ENCODE measurements around the gene ZRANB2.

The ZRANB2 gene

DNA sequence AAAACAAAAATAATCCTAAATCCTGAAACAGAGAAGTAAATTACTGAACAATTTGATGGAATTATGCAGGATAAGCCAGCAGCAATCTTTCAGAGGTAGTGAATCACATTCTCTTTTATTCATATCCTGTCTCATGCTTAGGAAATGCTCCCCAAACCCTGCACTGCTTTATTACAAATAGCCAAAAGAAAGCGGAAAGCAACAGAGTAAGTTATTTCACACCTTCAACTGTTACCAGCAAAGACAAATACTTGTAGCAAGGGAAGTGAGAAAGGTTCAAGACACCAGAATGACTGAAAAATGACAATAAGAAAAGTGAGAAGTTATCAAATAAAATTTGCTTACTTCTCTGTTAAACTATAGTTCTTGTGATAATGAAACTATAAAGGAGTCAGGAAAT is 6.2 kb downstream of the ZRANB2 start:
- ChIA-PET CTCF (interaction anchor here (0.8 to 1.9 kb wide), 3 partner anchors 9 to 25 kb away, joined by 3 to 4 read pairs (median 4); no protein-coding TSS in a partner anchor), POLR2A (no interaction called here)
- no peak for TF ChIP-seq CTCF (IDR thresholded peaks at IDR 0.05; ENCODE audit: control extremely low read depth, extremely low read depth, low read depth, missing control alignments)
- DNase-seq (ENCODE audit: extremely low spot score), result no peak

DNA sequence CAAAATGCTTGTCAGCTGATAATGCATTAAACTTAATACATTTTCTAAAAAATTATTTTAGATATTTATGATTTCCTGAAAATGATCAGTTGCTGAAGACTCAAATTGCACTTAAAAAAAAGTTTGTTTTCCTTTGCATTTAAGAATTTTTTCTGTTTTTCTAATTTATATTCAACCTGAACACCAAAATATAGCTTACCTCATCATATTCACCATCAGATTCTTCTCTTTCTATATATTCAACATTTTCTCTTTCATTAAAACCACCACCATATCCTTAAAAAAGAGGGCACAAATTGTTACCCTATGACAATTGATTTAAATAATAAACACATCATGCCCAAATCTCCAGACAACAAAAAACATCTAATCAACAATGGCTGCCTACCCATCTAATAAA is 8.6 kb downstream of the ZRANB2 start:
- no peak for TF ChIP-seq CTCF (IDR thresholded peaks at IDR 0.05; ENCODE audit: control extremely low read depth, extremely low read depth, low read depth, missing control alignments)
- no peak for DNase-seq (ENCODE audit: extremely low spot score)
- POLR2A ChIA-PET, result no interaction called here
- CTCF ChIA-PET, result interaction anchor here (1.1 to 1.9 kb wide), 2 partner anchors 9 to 12 kb away, joined by 4 to 9 read pairs; partner anchors contain the start of gene ZRANB2

DNA sequence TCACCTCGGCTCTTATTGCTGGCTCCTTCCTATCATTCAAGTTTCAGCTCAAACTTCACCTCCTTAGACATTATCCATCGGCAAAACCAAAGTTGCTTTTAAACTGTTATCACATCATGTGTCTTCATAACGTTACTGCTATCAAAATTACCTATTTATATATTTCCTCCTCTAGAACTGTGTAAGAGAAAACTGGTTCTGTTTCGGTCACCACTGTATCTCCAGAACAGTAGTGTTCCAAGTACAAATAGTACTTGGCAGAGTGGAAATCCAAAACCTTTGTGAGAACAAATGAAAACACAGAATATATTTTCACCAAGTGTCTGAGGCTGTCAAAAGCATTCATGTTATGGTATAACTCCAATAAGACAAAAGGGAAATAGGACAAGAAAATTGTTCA is 9.1 kb downstream of the ZRANB2 start:
- CTCF ChIA-PET, result interaction anchor here (1.9 kb wide), 1 partner anchor 9 kb away, joined by 9 read pairs; the partner anchor contains the start of gene ZRANB2
- TF ChIP-seq CTCF (IDR thresholded peaks at IDR 0.05; ENCODE audit: control extremely low read depth, extremely low read depth, low read depth, missing control alignments), result no peak
- no peak for DNase-seq (ENCODE audit: extremely low spot score)
- POLR2A ChIA-PET, result no interaction called here

GRCh38 chr1:71068325-71069240 is 12.3 kb downstream of the ZRANB2 start:
- TF ChIP-seq CTCF (IDR thresholded peaks at IDR 0.05; ENCODE audit: control extremely low read depth, extremely low read depth, low read depth, missing control alignments), result no peak
- DNase-seq (ENCODE audit: extremely low spot score), result no peak
- ChIA-PET CTCF (no interaction called here), POLR2A (no interaction called here)

- ChIA-PET POLR2A (no interaction called here), CTCF (no interaction called here)
- no peak for TF ChIP-seq CTCF (IDR thresholded peaks at IDR 0.05; ENCODE audit: control extremely low read depth, extremely low read depth, low read depth, missing control alignments)
- no peak for DNase-seq (ENCODE audit: extremely low spot score)
These were observed 26.0 kb downstream of the ZRANB2 start for GRCh38 chr1:71054791-71055190.

GRCh38 chr1:71054281-71054731 is 26.5 kb downstream of the ZRANB2 start:
- TF ChIP-seq CTCF (IDR thresholded peaks at IDR 0.05; ENCODE audit: control extremely low read depth, extremely low read depth, low read depth, missing control alignments), result no peak
- CTCF ChIA-PET, result no interaction called here
- POLR2A ChIA-PET, result no interaction called here
- no peak for DNase-seq (ENCODE audit: extremely low spot score)

Measured in GM10248 (cell line).